NCI-H2107 treated with DMSO at 0.1 percent for 48 hours (cell line): ENCODE data around the gene MYH3.
A peak's percentile ranks its signal among the peaks of the same experiment; 100 is the strongest.

ENCODE experiments used
- DNase-seq: peaks from one replicate; lab custom pipeline; 2025; ENCODE audit not compliant: unreplicated experiment; lab: John Stamatoyannopoulos, UW

Gene MYH3

GRCh38 chr17:10649602-10650001 is 7.5 kb downstream of the MYH3 start:
- DNase-seq: no peak

- DNase-seq: no peak
These were observed 8.2 kb downstream of the MYH3 start for GRCh38 chr17:10648956-10649355.

GRCh38 chr17:10648381-10648780 is 8.7 kb downstream of the MYH3 start:
- DNase-seq: no peak

GRCh38 chr17:10646392-10646990 is 10.6 kb downstream of the MYH3 start:
- peak; percentile 24 for DNase-seq

- no peak for DNase-seq
These were observed 16.6 kb downstream of the MYH3 start for GRCh38 chr17:10640475-10640874.

GRCh38 chr17:10638151-10638550 is 19.0 kb downstream of the MYH3 start:
- no peak for DNase-seq

GRCh38 chr17:10635290-10635689 is 21.8 kb downstream of the MYH3 start:
- DNase-seq: no peak

- DNase-seq: no peak
These were observed 23.2 kb downstream of the MYH3 start for GRCh38 chr17:10633738-10634379.

- no peak for DNase-seq
These were observed 25.4 kb downstream of the MYH3 start for GRCh38 chr17:10631701-10632100.

- DNase-seq: no peak
These were observed 25.9 kb downstream of the MYH3 start for GRCh38 chr17:10631048-10631700.

GRCh38 chr17:10629706-10630105 is 27.4 kb downstream of the MYH3 start:
- DNase-seq: no peak

- DNase-seq: no peak
These were observed 28.4 kb downstream of the MYH3 start for GRCh38 chr17:10628756-10629155.

- DNase-seq: no peak
These were observed 30.7 kb downstream of the MYH3 start for GRCh38 chr17:10626390-10626789.

GRCh38 chr17:10624969-10625368 is 32.1 kb downstream of the MYH3 start:
- DNase-seq: no peak

- no peak for DNase-seq
These were observed 33.3 kb downstream of the MYH3 start for GRCh38 chr17:10623737-10624338.

GRCh38 chr17:10622617-10623485 is 34.3 kb downstream of the MYH3 start:
- DNase-seq: no peak

- DNase-seq: no peak
These were observed 35.7 kb downstream of the MYH3 start for GRCh38 chr17:10621397-10621796.

- DNase-seq: no peak
These were observed 36.3 kb downstream of the MYH3 start for GRCh38 chr17:10620823-10621222.

- DNase-seq: peak; percentile 17
These were observed 38.9 kb downstream of the MYH3 start for GRCh38 chr17:10618202-10618635.

GRCh38 chr17:10617120-10617505 is 40.0 kb downstream of the MYH3 start:
- no peak for DNase-seq

GRCh38 chr17:10616502-10617119 is 40.5 kb downstream of the MYH3 start:
- DNase-seq: no peak
